Neural progenitor cell (in vitro differentiated cells): ENCODE measurements around the gene COLEC12.

Experiments
- EZH2 ChIP-seq: fragments of 200-600 bp; sonication (generic); IDR thresholded peaks from 2 replicates; pipeline ENCODE4 v1.6.1; 2017; ENCODE audit warnings: antibody characterized with exemption, mild to moderate bottlenecking, moderate library complexity
- TF ChIP-seq, protein P1 (sequence below): fragments of 200-600 bp; sonication (generic); IDR thresholded peaks from 2 replicates; pipeline ENCODE4 v1.5.1; 2017; ENCODE audit warnings: antibody characterized with exemption, mild to moderate bottlenecking

DNA sequence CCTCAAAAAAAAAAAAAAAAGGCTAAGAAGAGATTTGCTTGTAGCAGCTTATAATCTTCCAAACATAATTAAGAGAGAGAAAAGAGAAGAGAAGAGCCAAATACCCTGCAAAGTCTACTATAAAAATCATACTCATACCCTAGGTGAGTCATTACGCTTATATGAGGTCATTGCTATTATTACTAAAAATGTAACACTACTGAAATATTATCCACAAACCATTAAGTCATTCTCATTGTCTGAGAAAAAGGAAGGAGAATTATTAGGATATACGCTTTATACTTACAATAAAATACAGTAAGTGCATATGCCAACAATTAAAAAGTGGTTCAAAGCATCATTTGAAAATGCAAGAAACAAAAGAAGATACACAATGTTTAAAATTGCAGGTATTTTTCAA is 66.5 kb downstream of the COLEC12 start:
- TF ChIP-seq, protein P1, sequence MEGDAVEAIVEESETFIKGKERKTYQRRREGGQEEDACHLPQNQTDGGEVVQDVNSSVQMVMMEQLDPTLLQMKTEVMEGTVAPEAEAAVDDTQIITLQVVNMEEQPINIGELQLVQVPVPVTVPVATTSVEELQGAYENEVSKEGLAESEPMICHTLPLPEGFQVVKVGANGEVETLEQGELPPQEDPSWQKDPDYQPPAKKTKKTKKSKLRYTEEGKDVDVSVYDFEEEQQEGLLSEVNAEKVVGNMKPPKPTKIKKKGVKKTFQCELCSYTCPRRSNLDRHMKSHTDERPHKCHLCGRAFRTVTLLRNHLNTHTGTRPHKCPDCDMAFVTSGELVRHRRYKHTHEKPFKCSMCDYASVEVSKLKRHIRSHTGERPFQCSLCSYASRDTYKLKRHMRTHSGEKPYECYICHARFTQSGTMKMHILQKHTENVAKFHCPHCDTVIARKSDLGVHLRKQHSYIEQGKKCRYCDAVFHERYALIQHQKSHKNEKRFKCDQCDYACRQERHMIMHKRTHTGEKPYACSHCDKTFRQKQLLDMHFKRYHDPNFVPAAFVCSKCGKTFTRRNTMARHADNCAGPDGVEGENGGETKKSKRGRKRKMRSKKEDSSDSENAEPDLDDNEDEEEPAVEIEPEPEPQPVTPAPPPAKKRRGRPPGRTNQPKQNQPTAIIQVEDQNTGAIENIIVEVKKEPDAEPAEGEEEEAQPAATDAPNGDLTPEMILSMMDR, result no peak
- no peak for TF ChIP-seq EZH2
